ENCODE measurements around the gene SERPINB5.

SERPINB5 gene
- 0 reads per million in 9 experiments for total RNA-seq

- H3K4me1 Mint-ChIP-seq (ENCODE audit: low read depth in 2 of 2) = no peaks in the 10 kb centered on the region
- no peaks in the 10 kb centered on the region for H3K9me3 Mint-ChIP-seq
- no peaks in the 10 kb centered on the region for H3K36me3 Mint-ChIP-seq (ENCODE audit: insufficient read depth)
- H3K4me3 Mint-ChIP-seq = no peak within 1 kb of the TSS
- no peak for DNase-seq
- H3K27ac Mint-ChIP-seq = no peak within 1 kb of the TSS
- peaks cover 45 to 58% of the 10 kb centered on the region in 2 donors for H3K27me3 Mint-ChIP-seq
- no peak for ATAC-seq (replicated peaks)
Measured at GRCh38 chr18:63476668-63477067, at the start of gene SERPINB5. Gene SERPINB5 (plus strand): TSS chr18:63476958. CDS start chr18:63484429, 7,471 bp downstream.

GRCh38 chr18:63427558-63427957, 49.2 kb upstream of the SERPINB5 start:
- no peak for DNase-seq
- H3K36me3 Mint-ChIP-seq (ENCODE audit: insufficient read depth) = peaks cover 11% of the 10 kb centered on the region
- no peak overlapping the region for H3K4me3 Mint-ChIP-seq
- ATAC-seq (replicated peaks) = no peak
- peaks cover 11 to 13% of the 10 kb centered on the region in 2 donors for H3K4me1 Mint-ChIP-seq (ENCODE audit: low read depth in 2 of 2)
- H3K27me3 Mint-ChIP-seq = peaks cover 47 to 55% of the 10 kb centered on the region in 2 donors
- H3K27ac Mint-ChIP-seq = no peak overlapping the region
- no peaks in the 10 kb centered on the region for H3K9me3 Mint-ChIP-seq

- peaks cover 59 to 72% of the 10 kb centered on the region in 2 donors for H3K27me3 Mint-ChIP-seq
- no peak overlapping the region for H3K27ac Mint-ChIP-seq
- DNase-seq = no peak
- no peak overlapping the region for H3K4me3 Mint-ChIP-seq
- no peak for ATAC-seq (replicated peaks)
- no peaks in the 10 kb centered on the region for H3K4me1 Mint-ChIP-seq (ENCODE audit: low read depth in 2 of 2)
- no peaks in the 10 kb centered on the region for H3K9me3 Mint-ChIP-seq
- H3K36me3 Mint-ChIP-seq (ENCODE audit: insufficient read depth) = no peaks in the 10 kb centered on the region
Measured at GRCh38 chr18:63430526-63430925, 46.2 kb upstream of the SERPINB5 start.

GRCh38 chr18:63431180-63431579, 45.6 kb upstream of the SERPINB5 start:
- no peaks in the 10 kb centered on the region for H3K4me1 Mint-ChIP-seq (ENCODE audit: low read depth in 2 of 2)
- no peaks in the 10 kb centered on the region for H3K36me3 Mint-ChIP-seq (ENCODE audit: insufficient read depth)

GRCh38 chr18:63433334-63433866, 43.4 kb upstream of the SERPINB5 start:
- Mint-ChIP-seq H3K27me3 (peaks cover 49 to 64% of the 10 kb centered on the region in 2 donors), H3K4me1 (ENCODE audit: low read depth in 2 of 2) (no peaks in the 10 kb centered on the region), H3K9me3 (no peaks in the 10 kb centered on the region), H3K27ac (no peak overlapping the region), H3K36me3 (ENCODE audit: insufficient read depth) (no peaks in the 10 kb centered on the region), H3K4me3 (no peak overlapping the region)
- ATAC-seq (replicated peaks) (no peak), DNase-seq (no peak)

More at GRCh38 chr18:63431180-63431579, 45.6 kb upstream of the SERPINB5 start:
- Mint-ChIP-seq H3K4me3 (no peak overlapping the region), H3K9me3 (no peaks in the 10 kb centered on the region), H3K27ac (no peak overlapping the region), H3K27me3 (peaks cover 58 to 70% of the 10 kb centered on the region in 2 donors)
- no peak for DNase-seq
- no peak for ATAC-seq (replicated peaks)

- no peak overlapping the region for H3K27ac Mint-ChIP-seq
- peaks cover 15 to 30% of the 10 kb centered on the region in 2 donors for H3K27me3 Mint-ChIP-seq
- no peak overlapping the region for H3K4me3 Mint-ChIP-seq
- peaks cover 4 to 5% of the 10 kb centered on the region in 2 donors for H3K4me1 Mint-ChIP-seq (ENCODE audit: low read depth in 2 of 2)
- no peaks in the 10 kb centered on the region for H3K36me3 Mint-ChIP-seq (ENCODE audit: insufficient read depth)
- no peaks in the 10 kb centered on the region for H3K9me3 Mint-ChIP-seq
- ATAC-seq (replicated peaks) (no peak), DNase-seq (no peak)
Measured at GRCh38 chr18:63438181-63438580, 38.6 kb upstream of the SERPINB5 start.

GRCh38 chr18:63439334-63439733, 37.4 kb upstream of the SERPINB5 start:
- peak; percentile 74 for ATAC-seq (replicated peaks)

GRCh38 chr18:63440219-63440618, 36.5 kb upstream of the SERPINB5 start:
- H3K4me1 Mint-ChIP-seq (ENCODE audit: low read depth in 2 of 2) = peaks cover 4 to 5% of the 10 kb centered on the region in 2 donors
- H3K27me3 Mint-ChIP-seq = peaks cover 9 to 18% of the 10 kb centered on the region in 2 donors
- H3K27ac Mint-ChIP-seq = no peak overlapping the region
- no peaks in the 10 kb centered on the region for H3K36me3 Mint-ChIP-seq (ENCODE audit: insufficient read depth)
- no peak overlapping the region for H3K4me3 Mint-ChIP-seq
- no peak for ATAC-seq (replicated peaks)
- H3K9me3 Mint-ChIP-seq = no peaks in the 10 kb centered on the region
- DNase-seq = no peak

More at GRCh38 chr18:63439334-63439733, 37.4 kb upstream of the SERPINB5 start:
- Mint-ChIP-seq H3K36me3 (ENCODE audit: insufficient read depth) (no peaks in the 10 kb centered on the region), H3K27me3 (peaks cover 9 to 19% of the 10 kb centered on the region in 2 donors), H3K9me3 (no peaks in the 10 kb centered on the region), H3K27ac (no peak overlapping the region), H3K4me1 (ENCODE audit: low read depth in 2 of 2) (peaks cover 4 to 5% of the 10 kb centered on the region in 2 donors), H3K4me3 (no peak overlapping the region)
- DNase-seq = peak; percentile 37 to 59 (median 51)

GRCh38 chr18:63440881-63441280, 35.9 kb upstream of the SERPINB5 start:
- Mint-ChIP-seq H3K4me1 (ENCODE audit: low read depth in 2 of 2) (peaks cover 4 to 5% of the 10 kb centered on the region in 2 donors), H3K27ac (peak overlapping the region in 1 of 2 donors; percentile 59), H3K36me3 (ENCODE audit: insufficient read depth) (no peaks in the 10 kb centered on the region), H3K4me3 (no peak overlapping the region), H3K9me3 (no peaks in the 10 kb centered on the region), H3K27me3 (peaks cover 9 to 18% of the 10 kb centered on the region in 2 donors)
- no peak for DNase-seq
- no peak for ATAC-seq (replicated peaks)

- peaks cover 4 to 5% of the 10 kb centered on the region in 2 donors for H3K4me1 Mint-ChIP-seq (ENCODE audit: low read depth in 2 of 2)
- H3K27me3 Mint-ChIP-seq = peaks cover 0 to 8% of the 10 kb centered on the region in 2 donors
- DNase-seq = no peak
- H3K4me3 Mint-ChIP-seq = no peak overlapping the region
- H3K9me3 Mint-ChIP-seq = no peaks in the 10 kb centered on the region
- H3K27ac Mint-ChIP-seq = no peak overlapping the region
- ATAC-seq (replicated peaks) = no peak
- no peaks in the 10 kb centered on the region for H3K36me3 Mint-ChIP-seq (ENCODE audit: insufficient read depth)
Measured at GRCh38 chr18:63443829-63444228, 32.9 kb upstream of the SERPINB5 start.

- H3K27ac Mint-ChIP-seq = no peak overlapping the region
- no peaks in the 10 kb centered on the region for H3K9me3 Mint-ChIP-seq
- DNase-seq (no peak), ATAC-seq (replicated peaks) (peak; percentile 37)
- H3K4me3 Mint-ChIP-seq = no peak overlapping the region
- no peaks in the 10 kb centered on the region for H3K4me1 Mint-ChIP-seq (ENCODE audit: low read depth in 2 of 2)
- H3K36me3 Mint-ChIP-seq (ENCODE audit: insufficient read depth) = no peaks in the 10 kb centered on the region
- H3K27me3 Mint-ChIP-seq = peaks cover 0 to 8% of the 10 kb centered on the region in 2 donors
Measured at GRCh38 chr18:63444580-63444979, 32.2 kb upstream of the SERPINB5 start.

- ATAC-seq (replicated peaks) (no peak), DNase-seq (no peak)
- H3K27me3 Mint-ChIP-seq = peaks cover 0 to 8% of the 10 kb centered on the region in 2 donors
- H3K4me3 Mint-ChIP-seq = no peak overlapping the region
- no peaks in the 10 kb centered on the region for H3K9me3 Mint-ChIP-seq
- H3K36me3 Mint-ChIP-seq (ENCODE audit: insufficient read depth) = no peaks in the 10 kb centered on the region
- H3K4me1 Mint-ChIP-seq (ENCODE audit: low read depth in 2 of 2) = no peaks in the 10 kb centered on the region
- no peak overlapping the region for H3K27ac Mint-ChIP-seq
Measured at GRCh38 chr18:63445037-63445436, 31.7 kb upstream of the SERPINB5 start.

- Mint-ChIP-seq H3K27ac (no peak overlapping the region), H3K4me3 (no peak overlapping the region), H3K4me1 (ENCODE audit: low read depth in 2 of 2) (no peaks in the 10 kb centered on the region), H3K36me3 (ENCODE audit: insufficient read depth) (no peaks in the 10 kb centered on the region), H3K27me3 (peaks cover 0 to 10% of the 10 kb centered on the region in 2 donors), H3K9me3 (no peaks in the 10 kb centered on the region)
- DNase-seq (no peak), ATAC-seq (replicated peaks) (no peak)
Measured at GRCh38 chr18:63446266-63446665, 30.5 kb upstream of the SERPINB5 start.

- Mint-ChIP-seq H3K36me3 (ENCODE audit: insufficient read depth) (no peaks in the 10 kb centered on the region), H3K27ac (no peak overlapping the region), H3K4me3 (no peak overlapping the region), H3K4me1 (ENCODE audit: low read depth in 2 of 2) (no peaks in the 10 kb centered on the region), H3K27me3 (peaks cover 0 to 7% of the 10 kb centered on the region in 2 donors), H3K9me3 (no peaks in the 10 kb centered on the region)
- ATAC-seq (replicated peaks) = no peak
- DNase-seq = no peak
Measured at GRCh38 chr18:63447066-63447465, 29.7 kb upstream of the SERPINB5 start.

Measured in effector memory CD8-positive, alpha-beta T cell (primary cell).